Epithelial cell of proximal tubule (primary cell): ENCODE data around the gene ADARB2. TPM values are rescaled to one million over a fixed set of nuclear protein-coding genes. Genes with fewer than 3 reads are reported as not detected.
"Not testable (repeated sequence)": the region's sequence is repeated elsewhere in the genome, so short reads cannot be mapped to it uniquely, and the experiment has no call there.

ENCODE experiments used
- DNase-seq: peaks from one replicate; pipeline ENCODE4 v3.0.0-alpha.2; 2011; ENCODE audit warnings: low read depth
- H3K4me3 ChIP-seq: 2 replicates; pipeline ENCODE4 v1.5.1; 2011; ENCODE audit warnings: low read depth, mild to moderate bottlenecking, low read length
- total RNA-seq: library from RNA; depleted of rRNA; stranded (reverse); fragments of >200 nt; gene quantifications from 2 replicates; pipeline ENCODE4 v1.2.3, GENCODE V29; 2015
- TF ChIP-seq, protein P1 (sequence below): conservative IDR thresholded peaks from 2 replicates; pipeline ENCODE4 v1.5.1; 2012; ENCODE audit warnings: low read depth, mild to moderate bottlenecking, low read length

ADARB2 gene
- total RNA-seq, 1 donor from 2014 or later = 0.63 TPM

DNA sequence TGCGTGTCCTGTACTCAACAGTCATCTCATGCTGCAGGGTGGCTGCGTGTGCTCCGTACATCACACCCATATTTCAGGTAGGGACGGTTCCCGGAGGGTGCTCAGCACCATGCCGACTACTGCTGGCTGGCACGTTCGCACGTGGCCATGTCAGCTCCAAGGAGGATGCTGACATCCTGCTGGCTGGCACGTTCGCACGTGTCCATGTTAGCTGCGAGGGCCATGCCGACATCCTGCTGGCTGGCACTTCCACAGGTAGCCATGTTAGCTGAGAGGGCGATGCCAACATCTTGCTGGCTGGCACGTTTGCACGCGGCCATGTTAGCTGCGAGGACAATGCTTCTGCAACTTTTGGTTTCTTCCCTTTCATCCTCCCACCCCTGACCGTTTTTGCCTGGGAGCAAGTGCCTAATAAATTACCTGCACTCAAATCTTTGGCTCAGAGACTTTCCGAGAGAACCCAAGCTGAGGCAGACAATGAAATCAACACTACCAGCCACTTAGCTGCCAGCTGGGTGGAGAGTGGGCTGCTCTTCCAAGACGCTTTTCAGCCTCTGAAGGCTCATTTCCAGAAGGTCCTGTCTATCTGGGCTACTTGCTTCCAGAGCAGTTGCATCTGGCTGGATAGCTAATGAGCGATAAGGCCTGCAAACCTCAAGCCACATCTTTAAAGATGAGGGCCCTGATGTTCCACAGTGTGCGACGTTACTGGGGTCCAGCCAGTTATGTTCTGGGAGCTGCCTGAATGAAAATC lies 576.6 kb downstream of the ADARB2 start:
- TF ChIP-seq, protein P1, sequence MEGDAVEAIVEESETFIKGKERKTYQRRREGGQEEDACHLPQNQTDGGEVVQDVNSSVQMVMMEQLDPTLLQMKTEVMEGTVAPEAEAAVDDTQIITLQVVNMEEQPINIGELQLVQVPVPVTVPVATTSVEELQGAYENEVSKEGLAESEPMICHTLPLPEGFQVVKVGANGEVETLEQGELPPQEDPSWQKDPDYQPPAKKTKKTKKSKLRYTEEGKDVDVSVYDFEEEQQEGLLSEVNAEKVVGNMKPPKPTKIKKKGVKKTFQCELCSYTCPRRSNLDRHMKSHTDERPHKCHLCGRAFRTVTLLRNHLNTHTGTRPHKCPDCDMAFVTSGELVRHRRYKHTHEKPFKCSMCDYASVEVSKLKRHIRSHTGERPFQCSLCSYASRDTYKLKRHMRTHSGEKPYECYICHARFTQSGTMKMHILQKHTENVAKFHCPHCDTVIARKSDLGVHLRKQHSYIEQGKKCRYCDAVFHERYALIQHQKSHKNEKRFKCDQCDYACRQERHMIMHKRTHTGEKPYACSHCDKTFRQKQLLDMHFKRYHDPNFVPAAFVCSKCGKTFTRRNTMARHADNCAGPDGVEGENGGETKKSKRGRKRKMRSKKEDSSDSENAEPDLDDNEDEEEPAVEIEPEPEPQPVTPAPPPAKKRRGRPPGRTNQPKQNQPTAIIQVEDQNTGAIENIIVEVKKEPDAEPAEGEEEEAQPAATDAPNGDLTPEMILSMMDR = no peak
- no peak for DNase-seq
- H3K4me3 ChIP-seq = no peak overlapping the region

DNA sequence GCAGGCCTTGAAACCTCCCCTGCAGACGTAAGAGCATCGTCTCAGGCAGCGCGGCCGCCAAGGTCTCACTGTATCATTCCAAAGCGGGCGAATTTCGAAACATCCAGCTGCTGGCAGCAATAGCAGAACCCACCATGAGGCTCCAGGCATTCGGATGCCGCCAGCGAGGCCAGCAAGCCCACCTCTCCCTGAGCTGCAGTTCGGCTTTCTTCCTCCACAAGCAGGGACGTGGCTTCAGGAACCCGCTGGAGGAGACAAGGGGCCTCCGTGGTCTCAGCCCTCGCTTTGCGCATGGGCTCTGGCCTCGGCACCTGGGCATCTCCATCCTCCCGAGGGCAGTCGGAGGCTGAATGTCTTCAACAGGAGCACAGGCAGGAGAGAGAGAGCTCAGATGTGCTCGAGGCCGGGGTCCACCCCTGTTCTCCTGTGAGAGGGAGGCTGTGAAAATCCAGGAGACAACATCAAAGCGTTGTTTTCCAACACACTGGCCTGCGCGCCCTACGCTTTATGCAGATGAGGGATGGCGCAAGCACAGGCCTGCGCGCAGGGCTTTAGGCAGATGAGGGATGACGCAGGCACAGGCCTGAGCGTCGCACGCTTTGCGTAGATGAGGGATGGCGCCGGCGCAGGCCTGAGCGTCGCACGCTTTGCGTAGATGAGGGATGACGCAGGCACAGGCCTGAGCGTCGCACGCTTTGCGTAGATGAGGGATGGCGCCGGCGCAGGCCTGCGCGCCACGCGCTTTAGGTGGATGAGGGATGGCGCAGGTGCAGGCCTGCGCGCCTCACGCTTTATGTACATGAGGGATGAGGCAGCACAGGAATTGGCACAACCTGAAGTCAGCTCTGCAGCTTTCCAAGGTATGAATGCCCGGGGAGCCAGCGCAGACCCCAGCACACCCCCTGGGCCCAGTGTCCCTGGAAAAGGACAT lies 577.9 kb downstream of the ADARB2 start:
- TF ChIP-seq, protein P1 = no peak
- H3K4me3 ChIP-seq = no peak overlapping the region
- no peak for DNase-seq

- H3K4me3 ChIP-seq = not testable (repeated sequence)
These were observed 578.8 kb downstream of the ADARB2 start for GRCh38 chr10:1158536-1158935.

DNA sequence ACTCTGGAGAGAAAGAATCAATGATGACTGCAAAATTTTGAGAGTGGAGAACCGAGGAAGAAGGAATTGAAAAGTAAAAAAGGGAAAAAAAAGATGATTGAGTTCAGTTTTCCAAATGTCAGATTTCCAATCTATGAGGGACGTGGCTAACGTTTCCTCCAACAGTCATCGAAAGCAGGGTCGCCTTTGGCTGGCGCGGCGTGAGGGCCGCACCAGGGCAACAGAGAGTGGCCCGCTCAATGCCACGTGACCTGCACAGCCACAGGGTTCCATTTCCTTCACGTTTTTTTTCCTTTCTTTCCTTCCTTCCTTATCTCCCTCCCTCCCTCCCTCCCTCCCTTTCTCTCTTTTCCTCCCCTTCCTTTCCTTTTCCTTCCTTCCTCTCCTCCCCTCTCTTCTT lies 579.3 kb downstream of the ADARB2 start:
- DNase-seq = no peak
- H3K4me3 ChIP-seq = no peak overlapping the region
- TF ChIP-seq, protein P1 = no peak

More at GRCh38 chr10:1158536-1158935, 578.8 kb downstream of the ADARB2 start:
- DNase-seq = not testable (repeated sequence)

- TF ChIP-seq, protein P1 = no peak
- H3K4me3 ChIP-seq = no peak overlapping the region
- DNase-seq = no peak
These were observed 579.8 kb downstream of the ADARB2 start for GRCh38 chr10:1157615-1157933.

DNA sequence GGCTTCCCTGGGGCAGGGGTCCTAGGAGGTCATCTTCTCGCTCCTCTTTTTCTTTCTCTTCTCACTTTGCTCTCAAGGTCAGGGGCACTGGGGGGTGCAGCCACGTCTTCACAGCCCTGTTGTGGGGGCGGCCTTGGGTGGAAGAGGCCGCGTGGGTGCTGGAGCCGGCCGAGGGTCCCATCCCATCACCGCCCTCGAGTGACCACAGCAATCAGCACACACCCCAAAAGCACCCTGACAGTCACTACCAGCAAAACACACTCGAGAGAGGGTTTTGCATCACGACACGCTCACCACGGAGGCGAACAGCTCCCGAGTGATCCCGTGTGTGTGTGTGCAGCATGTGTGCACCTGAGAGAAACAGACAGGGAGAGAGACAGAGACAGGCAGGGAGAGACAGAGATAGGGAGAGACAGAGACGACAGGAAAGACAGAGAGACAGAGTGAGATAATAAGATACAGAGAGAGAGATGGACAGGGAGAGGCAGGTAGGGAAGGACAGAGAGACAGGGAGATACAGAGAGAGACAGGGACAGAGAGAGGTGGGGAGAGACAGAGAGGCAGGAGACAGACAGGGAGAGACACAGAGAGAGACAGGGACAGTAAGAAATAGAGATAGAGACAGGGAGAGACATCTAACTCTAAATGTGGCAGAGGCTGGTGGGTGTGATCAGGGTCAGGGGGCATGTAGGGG lies 580.3 kb downstream of the ADARB2 start:
- no peak for DNase-seq
- TF ChIP-seq, protein P1 = no peak

DNA sequence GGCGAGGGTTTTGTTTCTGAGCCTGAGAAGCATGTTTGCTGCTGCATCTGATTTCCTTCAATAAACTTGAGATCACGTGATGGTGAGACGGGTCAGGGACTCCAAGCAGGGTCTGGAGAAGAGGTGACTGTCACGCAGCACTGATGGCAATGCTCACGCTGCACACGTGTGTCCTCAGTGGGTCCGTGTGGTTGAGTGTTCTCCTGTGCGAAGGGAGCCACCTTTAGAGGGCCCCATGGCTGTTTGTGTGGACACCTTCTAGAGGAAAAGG lies 580.8 kb downstream of the ADARB2 start:
- TF ChIP-seq, protein P1 = no peak
- H3K4me3 ChIP-seq = no peak overlapping the region
- DNase-seq = no peak

More for the DNA sequence above, 580.3 kb downstream of the ADARB2 start:
- H3K4me3 ChIP-seq = no peak overlapping the region
